Fibroblast of mammary gland (primary cell): ENCODE data around the gene DLG2.
"Not testable (repeated sequence)": the region's sequence is repeated elsewhere in the genome, so short reads cannot be mapped to it uniquely, and the experiment has no call there.

Experiments used
- DNase-seq: peaks from one replicate; pipeline ENCODE4 v3.0.0-alpha.2; 2010; ENCODE audit warnings: low read depth
- H3K4me3 ChIP-seq: 2 replicates; pipeline ENCODE4 v1.5.1; 2011; ENCODE audit warnings: low read depth, mild to moderate bottlenecking, low read length, moderate library complexity; ENCODE audit not compliant: control insufficient read depth
- TF ChIP-seq, protein P1 (sequence below): conservative IDR thresholded peaks from 2 replicates; pipeline ENCODE4 v1.5.1; 2011; ENCODE audit warnings: low read depth, low read length, inconsistent platforms; ENCODE audit not compliant: control insufficient read depth, insufficient read depth

Gene DLG2

DNA sequence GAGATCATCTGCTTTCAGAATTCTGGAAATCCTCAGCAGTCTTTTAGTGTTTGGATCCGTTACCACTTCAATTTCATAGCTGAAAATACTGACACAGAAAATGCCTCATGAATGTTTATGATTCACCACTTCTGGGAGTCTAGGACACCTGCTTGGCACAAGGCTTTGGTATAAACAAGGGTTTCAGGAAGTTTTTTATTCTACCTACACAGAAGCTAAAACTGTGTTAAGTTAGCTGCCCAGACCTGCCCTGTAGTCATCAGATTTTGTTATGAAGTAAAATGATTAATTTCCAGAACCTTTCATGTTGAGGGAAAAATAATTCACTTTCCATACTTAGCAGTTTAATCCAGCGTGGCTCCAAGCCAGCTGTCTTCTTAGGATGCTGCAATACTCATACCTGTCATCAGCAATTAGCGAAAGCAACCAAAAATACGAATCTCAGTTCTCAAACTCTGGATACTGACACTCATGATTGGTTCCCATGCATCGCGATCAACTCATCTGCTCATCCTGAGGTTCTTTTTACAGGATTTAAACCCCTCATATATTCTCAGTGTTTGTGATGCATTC is 1882.4 kb downstream of the DLG2 start:
- H3K4me3 ChIP-seq: no peak overlapping the region
- no peak for DNase-seq
- TF ChIP-seq, protein P1, sequence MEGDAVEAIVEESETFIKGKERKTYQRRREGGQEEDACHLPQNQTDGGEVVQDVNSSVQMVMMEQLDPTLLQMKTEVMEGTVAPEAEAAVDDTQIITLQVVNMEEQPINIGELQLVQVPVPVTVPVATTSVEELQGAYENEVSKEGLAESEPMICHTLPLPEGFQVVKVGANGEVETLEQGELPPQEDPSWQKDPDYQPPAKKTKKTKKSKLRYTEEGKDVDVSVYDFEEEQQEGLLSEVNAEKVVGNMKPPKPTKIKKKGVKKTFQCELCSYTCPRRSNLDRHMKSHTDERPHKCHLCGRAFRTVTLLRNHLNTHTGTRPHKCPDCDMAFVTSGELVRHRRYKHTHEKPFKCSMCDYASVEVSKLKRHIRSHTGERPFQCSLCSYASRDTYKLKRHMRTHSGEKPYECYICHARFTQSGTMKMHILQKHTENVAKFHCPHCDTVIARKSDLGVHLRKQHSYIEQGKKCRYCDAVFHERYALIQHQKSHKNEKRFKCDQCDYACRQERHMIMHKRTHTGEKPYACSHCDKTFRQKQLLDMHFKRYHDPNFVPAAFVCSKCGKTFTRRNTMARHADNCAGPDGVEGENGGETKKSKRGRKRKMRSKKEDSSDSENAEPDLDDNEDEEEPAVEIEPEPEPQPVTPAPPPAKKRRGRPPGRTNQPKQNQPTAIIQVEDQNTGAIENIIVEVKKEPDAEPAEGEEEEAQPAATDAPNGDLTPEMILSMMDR: no peak

- no peak overlapping the region for H3K4me3 ChIP-seq
- no peak for DNase-seq
- TF ChIP-seq, protein P1: no peak
These were observed 1890.5 kb downstream of the DLG2 start for GRCh38 chr11:83736684-83737083.

DNA sequence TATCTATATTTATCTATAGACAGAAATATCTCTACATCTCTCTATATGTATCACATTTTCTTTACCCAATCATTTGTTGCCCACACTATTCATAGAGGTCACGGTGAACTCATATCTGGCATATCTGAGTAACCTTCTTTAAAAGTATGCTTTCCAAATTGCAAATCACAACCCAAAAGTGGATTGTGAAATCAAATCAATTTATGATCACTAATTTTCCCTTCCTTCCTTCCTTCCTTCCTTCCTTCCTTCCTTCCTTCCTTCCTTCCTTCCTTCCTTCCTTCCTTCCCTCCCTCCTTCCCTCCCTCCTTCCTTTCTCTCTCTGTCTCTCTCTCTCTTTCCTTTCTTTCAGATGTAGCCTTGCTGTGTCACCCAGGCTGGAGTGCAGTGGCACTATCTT is 1893.0 kb downstream of the DLG2 start:
- no peak for DNase-seq

GRCh38 chr11:83731288-83731687 is 1895.9 kb downstream of the DLG2 start:
- DNase-seq, H3K4me3 ChIP-seq: not testable (repeated sequence)

More for the DNA sequence above, 1893.0 kb downstream of the DLG2 start:
- TF ChIP-seq, protein P1: no peak
- H3K4me3 ChIP-seq: no peak overlapping the region

DNA sequence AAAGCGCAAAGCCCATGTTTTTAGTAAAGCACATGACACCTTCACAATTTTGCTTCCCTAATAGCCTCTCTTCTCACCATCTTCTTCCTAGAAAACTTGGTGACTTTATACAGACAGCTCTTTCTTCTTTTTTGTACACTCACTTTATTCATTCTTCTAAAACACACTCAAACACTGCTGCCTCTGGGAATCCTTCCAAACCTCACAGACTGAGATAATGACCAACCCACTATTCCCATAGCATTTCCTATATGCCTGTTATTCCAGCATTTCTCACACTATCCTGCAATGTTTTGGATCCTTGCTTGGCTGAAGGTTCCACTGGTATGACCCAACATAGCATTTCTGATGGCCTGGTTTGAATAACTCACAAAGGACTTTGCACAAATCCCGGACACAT is 1898.9 kb downstream of the DLG2 start:
- TF ChIP-seq, protein P1: no peak
- H3K4me3 ChIP-seq: no peak overlapping the region
- DNase-seq: no peak

- no peak overlapping the region for H3K4me3 ChIP-seq
- TF ChIP-seq, protein P1: no peak
- no peak for DNase-seq
These were observed 1899.9 kb downstream of the DLG2 start for GRCh38 chr11:83727251-83727650.

DNA sequence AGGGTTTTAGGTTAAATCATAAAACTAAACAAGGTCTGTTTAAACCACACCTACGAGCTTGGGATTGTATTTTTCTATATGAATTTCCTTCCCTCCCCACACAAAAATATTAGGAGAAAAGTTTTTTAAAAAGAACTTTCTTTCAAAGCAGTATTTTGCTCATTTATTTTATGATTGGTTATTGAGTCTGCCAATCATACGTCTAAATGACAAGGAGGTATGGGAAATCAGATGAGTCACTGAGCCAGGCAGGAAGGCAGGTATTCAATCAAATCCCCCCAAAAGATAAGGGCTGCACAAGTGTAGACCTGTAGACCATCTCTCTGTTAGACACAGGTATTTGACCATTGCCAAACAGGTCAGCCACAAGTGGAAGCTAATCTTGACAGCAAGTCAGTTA is 1900.8 kb downstream of the DLG2 start:
- DNase-seq: no peak
- TF ChIP-seq, protein P1: no peak
- H3K4me3 ChIP-seq: no peak overlapping the region
